Adrenal gland (tissue), 12 donors: Measurements from ENCODE around the gene DIAPH2. TPM values are rescaled to one million over a fixed set of nuclear protein-coding genes. Genes with fewer than 3 reads are reported as not detected.

ENCODE experiments used
- DNase-seq, 7 donors: peaks; one replicate each; pipeline ENCODE4 v3.0.0-alpha.2; 2019 to 2020
- H3K27ac ChIP-seq, 5 donors: fragments of 200-600 bp; sonication (generic) in 4 of 5; 1 replicate in 3 of 5; 2 replicates in 2 of 5; pipeline versions ENCODE4 v1.5.1 to v1.8.0; 2016 to 2020; ENCODE audit warnings: mild to moderate bottlenecking in 1 of 5
- H3K27me3 ChIP-seq: fragments of 200-600 bp; 2 replicates; pipeline ENCODE4 v1.8.0; 2021
- H3K36me3 ChIP-seq, 2 donors: fragments of 200-600 bp; replicated peaks in 1 of 2; 1 replicate in 1 of 2; 2 replicates in 1 of 2; pipeline versions ENCODE4 v1.5.1 to v1.8.0; 2018 to 2022
- H3K4me1 ChIP-seq, 2 donors: fragments of 200-600 bp; replicated peaks in 1 of 2; 1 replicate in 1 of 2; 2 replicates in 1 of 2; pipeline versions ENCODE4 v1.5.1 to v1.8.0; 2018 to 2021
- H3K4me3 ChIP-seq, 4 donors: fragments of 200-600 bp; sonication (generic) in 3 of 4; one replicate each; pipeline ENCODE4 v1.5.1; 2016 to 2018
- H3K9me3 ChIP-seq, 3 donors: fragments of 200-600 bp; sonication (generic) in 1 of 3; replicated peaks in 1 of 3; 1 replicate in 2 of 3; 2 replicates in 1 of 3; pipeline versions ENCODE4 v1.5.1 to v1.8.0; 2016 to 2021
- POLR2A ChIP-seq, 2 donors: fragments of 450-650 bp; IDR thresholded peaks; one replicate each; pipeline ENCODE4 v1.6.1; 2017; ENCODE audit warnings: antibody characterized with exemption in 2 of 2, mild to moderate bottlenecking in 2 of 2, moderate library complexity in 1 of 2
- WGBS, 4 donors: extraction: QIAGEN DNeasy Blood & Tissue Kit in 2 of 4; methylation state at CpG; one replicate each; pipeline versions ENCODE4 v1.1.5 to v1.1.7; 2013 to 2017; 5-methylcytosine and 5-hydroxymethylcytosine counted together
- intact Hi-C, 2 donors: fragments of 100-400 bp; cut with DNase I; formaldehyde crosslinking; loops; one replicate each; pipeline versions ENCODE4 v1.14.1 to v1.15.0; 2022 to 2023
- polyA plus RNA-seq, 3 donors: library from polyadenylated mRNA; stranded (reverse); fragments of 200-250 nt in 2 of 3; fragments of 350-450 nt in 1 of 3; fragmentation: Illumina TruSeq in 1 of 3; extraction: RNeasy Lipid Tissue Mini Kit (QIAGEN cat#74804) in 1 of 3; gene quantifications; one replicate each; pipeline ENCODE4 v1.2.3, GENCODE V29; 2013 to 2014
- small RNA-seq, 2 donors: library from RNA; depleted of rRNA; stranded (forward); fragments of <200 nt; gene quantifications; one replicate each; pipeline ENCODE3, GENCODE V24; 2016
- total RNA-seq, 9 donors: library from RNA; depleted of rRNA in 4 of 9; stranded (reverse); fragments of >200 nt in 4 of 9; fragments of 120-200 nt in 1 of 9; fragmentation: NEBNext Ultra II Directional in 1 of 9; extraction: Animal tissue kit (Norgen Biotek cat#: 25700) in 1 of 9; gene quantifications; one replicate each; pipeline versions ENCODE4 v1.1.0 to v1.2.4, GENCODE V29; 2013 to 2023
- TF ChIP-seq, protein P1 (sequence below), 6 experiments: fragments of 450-650 bp in 4 of 6; fragments of 200-600 bp in 2 of 6; sonication (generic) in 1 of 6; IDR thresholded peaks; 1 replicate in 5 of 6; 2 replicates in 1 of 6; pipeline versions ENCODE4 v1.5.1 to v1.8.0; 2016 to 2021; ENCODE audit warnings: antibody characterized with exemption in 6 of 6, mild to moderate bottlenecking in 2 of 6, moderate library complexity in 1 of 6
- donor health status: healthy with polysubstance abuse.
- donor health status: Bipolar disorder and iron deficiency.
- donor health status: DM: yes; HTN: yes; CAD: no.
- donor health status: DM: no; HTN: no; CAD: no.
- donor health status: DM: no; HTN: no; CAD: no.
- donor health status: DM: yes; HTN: yes; CAD: no.

Gene DIAPH2
- total and polyA plus RNA-seq, 12 donors = 3.2 to 33.3 (median 12.3) TPM

DNA sequence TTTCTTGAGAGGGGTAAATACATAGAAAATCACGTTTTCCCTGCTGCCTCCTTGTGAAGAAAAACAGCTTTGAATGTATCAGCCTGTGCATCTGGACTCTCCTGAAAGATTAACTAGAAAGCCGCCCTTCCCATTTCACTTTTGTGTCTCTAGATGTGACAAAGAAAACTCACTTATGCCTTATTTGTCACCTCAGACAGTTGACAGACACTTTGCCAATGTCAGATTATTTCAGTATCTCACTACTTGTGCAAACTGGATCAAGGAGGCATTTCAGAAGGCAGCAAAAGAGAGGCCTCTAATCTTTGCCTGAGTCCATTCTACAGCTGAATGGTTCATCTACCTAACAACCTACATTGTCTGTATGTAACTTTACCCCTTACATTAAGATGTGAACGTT lies 954.0 kb downstream of the DIAPH2 start:
- no peak for TF ChIP-seq POLR2A (IDR thresholded peaks at IDR 0.05)
- TF ChIP-seq, protein P1, sequence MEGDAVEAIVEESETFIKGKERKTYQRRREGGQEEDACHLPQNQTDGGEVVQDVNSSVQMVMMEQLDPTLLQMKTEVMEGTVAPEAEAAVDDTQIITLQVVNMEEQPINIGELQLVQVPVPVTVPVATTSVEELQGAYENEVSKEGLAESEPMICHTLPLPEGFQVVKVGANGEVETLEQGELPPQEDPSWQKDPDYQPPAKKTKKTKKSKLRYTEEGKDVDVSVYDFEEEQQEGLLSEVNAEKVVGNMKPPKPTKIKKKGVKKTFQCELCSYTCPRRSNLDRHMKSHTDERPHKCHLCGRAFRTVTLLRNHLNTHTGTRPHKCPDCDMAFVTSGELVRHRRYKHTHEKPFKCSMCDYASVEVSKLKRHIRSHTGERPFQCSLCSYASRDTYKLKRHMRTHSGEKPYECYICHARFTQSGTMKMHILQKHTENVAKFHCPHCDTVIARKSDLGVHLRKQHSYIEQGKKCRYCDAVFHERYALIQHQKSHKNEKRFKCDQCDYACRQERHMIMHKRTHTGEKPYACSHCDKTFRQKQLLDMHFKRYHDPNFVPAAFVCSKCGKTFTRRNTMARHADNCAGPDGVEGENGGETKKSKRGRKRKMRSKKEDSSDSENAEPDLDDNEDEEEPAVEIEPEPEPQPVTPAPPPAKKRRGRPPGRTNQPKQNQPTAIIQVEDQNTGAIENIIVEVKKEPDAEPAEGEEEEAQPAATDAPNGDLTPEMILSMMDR (IDR thresholded peaks at IDR 0.05) = no peak
- no peak for DNase-seq
- Histone ChIP-seq H3K9me3 (no peaks in the 10 kb centered on the region), H3K4me3 (no peak overlapping the region), H3K27ac (no peak overlapping the region), H3K4me1 (no peaks in the 10 kb centered on the region), H3K36me3 (no peaks in the 10 kb centered on the region), H3K27me3 (peaks cover 12% of the 10 kb centered on the region)
- WGBS, 4 donors = 54 to 65% (median 58%) methylated on average over 3 of the region's 3 CpGs
- intact Hi-C loops = no loop called here

DNA sequence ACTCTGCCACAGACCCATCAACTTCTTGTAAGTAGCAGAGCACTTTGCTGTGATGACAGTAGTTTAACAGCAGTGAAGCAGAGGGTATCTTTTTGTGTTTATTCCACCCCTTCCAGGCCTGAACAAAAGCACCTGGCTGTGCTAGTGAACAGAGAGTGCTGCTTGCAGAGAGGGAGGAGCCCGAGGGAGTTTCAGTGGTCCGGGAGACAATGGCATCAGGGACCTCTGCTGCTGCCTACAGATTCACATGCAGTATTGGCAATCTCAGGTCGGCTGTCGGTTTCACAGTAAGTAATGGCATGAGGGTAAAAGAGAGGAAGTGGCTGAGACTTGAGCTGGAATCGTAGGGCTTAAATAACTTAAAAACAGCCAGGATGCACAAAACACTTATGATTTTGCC lies 954.9 kb downstream of the DIAPH2 start:
- TF ChIP-seq POLR2A (IDR thresholded peaks at IDR 0.05) = no peak
- TF ChIP-seq, protein P1 (IDR thresholded peaks at IDR 0.05) = no peak
- WGBS, 4 donors = 14 to 20% (median 19%) methylated on average over 5 of the region's 5 CpGs

More for the DNA sequence above, 954.9 kb downstream of the DIAPH2 start:
- Histone ChIP-seq H3K27ac (no peak overlapping the region), H3K36me3 (no peaks in the 10 kb centered on the region), H3K27me3 (peaks cover 10% of the 10 kb centered on the region), H3K4me1 (no peaks in the 10 kb centered on the region), H3K9me3 (no peaks in the 10 kb centered on the region), H3K4me3 (no peak overlapping the region)
- DNase-seq = no peak
- intact Hi-C loops = no loop called here

Small RNAs within 50 kb of the gene (small RNA-seq; reads per million reads assigned to genes)
- gene RF00017 (0 reads per million in 2 donors), gene RF00019 (0 reads per million in 2 donors), gene RN7SL74P (0 reads per million in 2 donors)

Other genes with a start within 250 kb of the DIAPH2 start
- 1 to 10 TPM in 3 of 9 donors, under 1 TPM in 4, not detected in 2; 0.19 to 2.0 (median 0.53) TPM for gene RPA4, start 199.1 kb downstream of the DIAPH2 start, total RNA-seq
- gene RPA4, start 199.1 kb downstream of the DIAPH2 start, polyA plus RNA-seq = under 1 TPM in 2 of 3 donors, not detected in 1; 0.07 to 0.32 TPM